ENCODE measurements around the gene USP2. TPM values are rescaled to one million over a fixed set of nuclear protein-coding genes. Genes with fewer than 3 reads are reported as not detected.

Gene USP2
- total RNA-seq, 2 donors from 2014 or later: 38.9 to 58.7 TPM

DNA sequence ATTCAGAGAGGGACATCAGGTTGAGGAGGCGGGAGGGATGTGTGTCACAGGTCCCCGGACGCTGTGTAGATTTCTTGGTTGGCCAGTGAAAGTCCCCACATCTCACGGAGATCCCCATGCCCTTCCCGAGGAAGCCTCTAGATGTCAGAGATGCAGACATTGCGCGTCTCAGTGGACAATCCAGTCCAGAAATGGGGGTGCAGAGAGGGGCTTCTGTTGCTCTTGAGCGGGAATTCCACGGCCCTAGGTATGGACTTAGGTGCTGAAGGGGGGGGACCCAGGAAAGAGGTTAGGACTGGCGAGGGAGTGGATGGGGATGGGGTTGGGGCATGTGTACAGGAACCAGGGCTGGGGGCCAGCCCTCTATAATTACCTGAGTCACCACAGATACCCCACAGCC is 34.5 kb upstream of the USP2 start:
- TF ChIP-seq, protein P1, sequence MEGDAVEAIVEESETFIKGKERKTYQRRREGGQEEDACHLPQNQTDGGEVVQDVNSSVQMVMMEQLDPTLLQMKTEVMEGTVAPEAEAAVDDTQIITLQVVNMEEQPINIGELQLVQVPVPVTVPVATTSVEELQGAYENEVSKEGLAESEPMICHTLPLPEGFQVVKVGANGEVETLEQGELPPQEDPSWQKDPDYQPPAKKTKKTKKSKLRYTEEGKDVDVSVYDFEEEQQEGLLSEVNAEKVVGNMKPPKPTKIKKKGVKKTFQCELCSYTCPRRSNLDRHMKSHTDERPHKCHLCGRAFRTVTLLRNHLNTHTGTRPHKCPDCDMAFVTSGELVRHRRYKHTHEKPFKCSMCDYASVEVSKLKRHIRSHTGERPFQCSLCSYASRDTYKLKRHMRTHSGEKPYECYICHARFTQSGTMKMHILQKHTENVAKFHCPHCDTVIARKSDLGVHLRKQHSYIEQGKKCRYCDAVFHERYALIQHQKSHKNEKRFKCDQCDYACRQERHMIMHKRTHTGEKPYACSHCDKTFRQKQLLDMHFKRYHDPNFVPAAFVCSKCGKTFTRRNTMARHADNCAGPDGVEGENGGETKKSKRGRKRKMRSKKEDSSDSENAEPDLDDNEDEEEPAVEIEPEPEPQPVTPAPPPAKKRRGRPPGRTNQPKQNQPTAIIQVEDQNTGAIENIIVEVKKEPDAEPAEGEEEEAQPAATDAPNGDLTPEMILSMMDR (IDR thresholded peaks at IDR 0.05): no peak

DNA sequence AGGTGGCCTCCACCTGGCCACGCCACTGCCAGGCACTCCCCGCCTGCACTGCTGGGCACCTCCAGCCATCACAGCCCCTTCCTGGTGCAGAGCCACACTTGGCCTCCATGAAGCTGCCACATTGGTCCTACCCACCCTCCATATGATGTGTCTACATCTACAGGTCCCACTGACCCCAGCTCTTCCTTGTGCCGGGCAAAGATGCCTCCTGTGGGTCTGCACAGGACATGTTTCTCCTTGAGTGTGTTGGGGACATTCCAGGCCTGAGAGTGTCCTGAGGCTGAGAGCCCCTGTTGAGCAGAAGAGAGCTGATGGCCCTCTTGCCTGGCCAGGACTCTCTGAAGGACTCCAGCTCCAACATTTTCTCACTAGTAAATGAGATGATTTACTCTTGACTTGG is 34.0 kb upstream of the USP2 start:
- no peak for DNase-seq (ENCODE audit: low spot score)
- TF ChIP-seq, protein P1 (IDR thresholded peaks at IDR 0.05): no peak
- no peaks in the 10 kb centered on the region for H3K27me3 ChIP-seq

More for the DNA sequence above, 34.5 kb upstream of the USP2 start:
- Histone ChIP-seq H3K27me3 (no peaks in the 10 kb centered on the region), H3K27ac (no peak overlapping the region), H3K4me3 (no peak overlapping the region), H3K9me3 (no peaks in the 10 kb centered on the region), H3K4me1 (peaks cover 0 to 13% of the 10 kb centered on the region in 2 donors), H3K36me3 (no peaks in the 10 kb centered on the region)
- no peak for DNase-seq (ENCODE audit: low spot score)

DNA sequence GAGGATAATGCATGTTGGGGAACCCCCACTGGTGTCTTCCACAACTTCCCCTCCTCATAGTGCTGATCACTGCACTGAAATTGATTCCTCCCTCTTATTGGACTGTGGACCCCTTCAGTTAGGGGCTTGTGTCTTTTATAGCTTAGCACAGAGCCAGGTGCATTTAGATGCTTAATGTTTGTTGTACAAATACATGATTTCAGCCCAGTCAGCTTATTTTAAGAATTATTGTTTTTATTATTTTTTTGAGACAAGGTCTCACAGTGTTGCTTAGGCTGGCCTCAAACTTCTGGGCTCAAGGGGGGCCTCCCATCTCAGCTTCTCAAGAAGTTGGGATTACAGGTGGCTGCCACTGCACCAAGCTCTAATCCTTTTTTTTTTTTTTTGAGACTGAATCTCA is 33.2 kb upstream of the USP2 start:
- Histone ChIP-seq H3K27me3 (no peaks in the 10 kb centered on the region), H3K27ac (no peak overlapping the region), H3K4me1 (peaks cover 0 to 13% of the 10 kb centered on the region in 2 donors), H3K9me3 (no peaks in the 10 kb centered on the region), H3K4me3 (no peak overlapping the region), H3K36me3 (no peaks in the 10 kb centered on the region)
- DNase-seq (ENCODE audit: low spot score): no peak
- TF ChIP-seq, protein P1 (IDR thresholded peaks at IDR 0.05): no peak

More for the DNA sequence above, 34.0 kb upstream of the USP2 start:
- Histone ChIP-seq H3K4me3 (no peak overlapping the region), H3K27ac (no peak overlapping the region), H3K9me3 (no peaks in the 10 kb centered on the region), H3K4me1 (peaks cover 0 to 13% of the 10 kb centered on the region in 2 donors), H3K36me3 (no peaks in the 10 kb centered on the region)

DNA sequence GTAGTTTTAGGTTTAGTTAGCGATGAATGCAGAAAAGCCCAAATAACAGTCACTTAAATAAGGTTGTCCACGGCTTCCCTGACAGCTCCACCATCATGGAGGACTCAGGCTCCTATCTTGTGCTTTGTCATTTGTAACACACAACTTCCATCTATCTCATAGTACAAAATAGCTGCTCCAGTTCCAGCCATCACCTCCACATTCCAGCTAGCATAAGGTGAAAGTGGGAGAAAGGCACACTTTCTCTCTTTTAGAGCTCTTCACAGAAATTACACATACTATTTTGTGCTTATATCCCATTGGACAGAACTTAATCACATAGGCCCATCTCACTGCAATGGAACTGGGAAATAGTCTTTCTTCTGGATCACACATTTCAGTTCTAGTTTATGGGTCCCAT is 32.8 kb upstream of the USP2 start:
- Histone ChIP-seq H3K9me3 (no peaks in the 10 kb centered on the region), H3K4me3 (no peak overlapping the region), H3K4me1 (peaks cover 0 to 13% of the 10 kb centered on the region in 2 donors), H3K27ac (no peak overlapping the region), H3K27me3 (no peaks in the 10 kb centered on the region), H3K36me3 (no peaks in the 10 kb centered on the region)
- TF ChIP-seq, protein P1 (IDR thresholded peaks at IDR 0.05): no peak
- DNase-seq (ENCODE audit: low spot score): no peak

DNA sequence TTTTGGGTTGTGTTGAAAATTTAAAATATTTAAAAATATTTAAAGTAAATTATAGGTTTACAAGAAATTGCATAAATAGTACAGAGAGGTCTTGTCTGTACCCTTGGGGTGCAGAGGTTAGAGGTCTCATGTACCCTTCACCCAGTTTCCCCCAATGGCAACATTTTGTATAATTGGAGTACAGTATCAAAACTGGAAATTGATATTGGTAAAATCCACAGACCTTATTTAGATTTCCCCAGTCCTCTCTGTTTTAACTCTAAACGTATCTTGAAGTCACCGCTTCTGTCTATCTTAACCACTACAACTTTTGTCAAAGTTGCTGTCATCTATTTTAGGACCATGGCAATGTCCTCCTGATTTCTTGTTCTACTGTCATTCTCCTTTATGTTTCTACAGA is 30.6 kb upstream of the USP2 start:
- Histone ChIP-seq H3K4me1 (peaks cover 0 to 2% of the 10 kb centered on the region in 2 donors), H3K27ac (no peak overlapping the region)
- TF ChIP-seq, protein P1 (IDR thresholded peaks at IDR 0.05): no peak

DNA sequence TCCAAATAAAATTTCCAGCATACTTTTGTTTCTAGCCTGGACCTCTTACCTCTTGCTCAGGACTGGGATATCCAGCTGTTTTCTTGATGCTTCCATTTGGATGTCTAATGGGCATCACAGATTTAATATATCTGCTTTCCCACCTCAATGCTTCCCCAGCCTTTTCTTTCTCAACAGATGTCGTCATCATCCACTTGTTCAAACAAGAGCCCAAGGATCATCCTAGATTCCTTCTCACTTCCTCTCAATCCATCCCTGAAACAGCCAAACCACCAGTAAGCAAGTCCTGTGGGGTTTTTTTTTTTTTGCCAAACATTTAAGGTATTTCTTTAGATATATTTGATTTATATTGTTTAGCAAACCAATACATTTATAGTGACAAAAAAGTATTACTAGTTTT is 29.0 kb upstream of the USP2 start:
- no peak overlapping the region for H3K27ac ChIP-seq
- no peaks in the 10 kb centered on the region for H3K36me3 ChIP-seq
- TF ChIP-seq, protein P1 (IDR thresholded peaks at IDR 0.05): no peak
- H3K4me3 ChIP-seq: no peak overlapping the region
- no peaks in the 10 kb centered on the region for H3K9me3 ChIP-seq
- no peaks in the 10 kb centered on the region for H3K27me3 ChIP-seq
- DNase-seq (ENCODE audit: low spot score): no peak
- H3K4me1 ChIP-seq: no peaks in the 10 kb centered on the region

More for the DNA sequence above, 30.6 kb upstream of the USP2 start:
- Histone ChIP-seq H3K9me3 (no peaks in the 10 kb centered on the region), H3K4me3 (no peak overlapping the region), H3K27me3 (no peaks in the 10 kb centered on the region), H3K36me3 (no peaks in the 10 kb centered on the region)
- DNase-seq (ENCODE audit: low spot score): no peak

Data from right atrium auricular region (tissue), 2 donors.